HL-60 (cell line): Measurements from ENCODE around the gene GRID2.

Source experiments
- CTCF ChIP-seq: IDR thresholded peaks from one replicate; pipeline ENCODE4 v1.5.1; 2011; ENCODE audit warnings: low read length, control low read depth, inconsistent platforms; ENCODE audit not compliant: insufficient read depth
- GABPA ChIP-seq: IDR thresholded peaks from 2 replicates; pipeline ENCODE4 v1.6.1; 2012; ENCODE audit warnings: low read depth
- POLR2AphosphoS5 ChIP-seq: IDR thresholded peaks from 2 replicates; pipeline ENCODE4 v1.6.1; 2012; ENCODE audit warnings: low read depth
- REST ChIP-seq: IDR thresholded peaks from 2 replicates; pipeline ENCODE4 v1.6.1; 2012; ENCODE audit warnings: low read depth; ENCODE audit not compliant: insufficient replicate concordance
- SPI1 ChIP-seq: IDR thresholded peaks from 2 replicates; pipeline ENCODE4 v1.6.1; 2012; ENCODE audit warnings: low read depth, mild to moderate bottlenecking, borderline replicate concordance

- TF ChIP-seq CTCF (no peak), POLR2AphosphoS5 (no peak), SPI1 (no peak), REST (no peak), GABPA (no peak)
Measured at GRCh38 chr4:92962831-92963230, 659.1 kb downstream of the GRID2 start.
